Mesothelial cell of epicardium (in vitro differentiated cells): Measurements from ENCODE around the gene PHF21B. TPM values are rescaled to one million over a fixed set of nuclear protein-coding genes. Genes with fewer than 3 reads are reported as not detected.

Experiments used
- DNase-seq, 2 experiments: peaks; one replicate each; pipeline ENCODE4 v3.0.0; 2021; ENCODE audit warnings: low spot score in 2 of 2; ENCODE audit not compliant: unreplicated experiment in 2 of 2
- H3K27ac Mint-ChIP-seq: 2 replicates; pipeline ENCODE4 v1.8.0; 2021; ENCODE audit warnings: mixed read lengths
- H3K27me3 Mint-ChIP-seq: 2 replicates; pipeline ENCODE4 v1.8.0; 2021; ENCODE audit warnings: low read depth, mixed read lengths
- H3K36me3 Mint-ChIP-seq: 2 replicates; pipeline ENCODE4 v1.8.0; 2021; ENCODE audit warnings: mixed read lengths
- H3K4me1 Mint-ChIP-seq: 2 replicates; pipeline ENCODE4 v1.8.0; 2021; ENCODE audit warnings: mixed read lengths
- H3K4me3 Mint-ChIP-seq: 2 replicates; pipeline ENCODE4 v1.8.0; 2021; ENCODE audit warnings: mild to moderate bottlenecking, moderate library complexity, mixed read lengths
- H3K9me3 Mint-ChIP-seq: 2 replicates; pipeline ENCODE4 v1.8.0; 2021; ENCODE audit warnings: mixed read lengths
- CTCF ChIP-seq: fragments of 200-600 bp; sonication (generic); IDR thresholded peaks from one replicate; pipeline ENCODE4 v1.5.0; 2021; ENCODE audit warnings: antibody characterized with exemption; ENCODE audit not compliant: unreplicated experiment
- total RNA-seq: library from RNA; stranded (reverse); gene quantifications from 3 replicates; pipeline ENCODE4 v1.2.1, GENCODE V29; 2021

The PHF21B gene
- total RNA-seq, 1 donor from 2014 or later, result 8.6 TPM

GRCh38 chr22:44995715-44996114 lies 14.1 kb downstream of the PHF21B start:
- no peak for DNase-seq
- Mint-ChIP-seq H3K36me3 (no peaks in the 10 kb centered on the region), H3K27ac (no peak overlapping the region), H3K9me3 (no peaks in the 10 kb centered on the region), H3K4me1 (peaks cover 1% of the 10 kb centered on the region), H3K27me3 (peaks cover 2% of the 10 kb centered on the region), H3K4me3 (no peak overlapping the region)
- no peak for TF ChIP-seq CTCF

GRCh38 chr22:44995105-44995514 lies 14.7 kb downstream of the PHF21B start:
- Mint-ChIP-seq H3K4me1 (peaks cover 1% of the 10 kb centered on the region), H3K9me3 (no peaks in the 10 kb centered on the region), H3K36me3 (peaks cover 3% of the 10 kb centered on the region), H3K27me3 (peaks cover 2% of the 10 kb centered on the region), H3K4me3 (no peak overlapping the region), H3K27ac (no peak overlapping the region)
- no peak for TF ChIP-seq CTCF
- DNase-seq, result no peak

GRCh38 chr22:44994399-44995104 lies 15.3 kb downstream of the PHF21B start:
- no peaks in the 10 kb centered on the region for H3K9me3 Mint-ChIP-seq
- no peak for TF ChIP-seq CTCF
- peaks cover 2% of the 10 kb centered on the region for H3K27me3 Mint-ChIP-seq
- peaks cover 3% of the 10 kb centered on the region for H3K36me3 Mint-ChIP-seq
- peaks cover 1% of the 10 kb centered on the region for H3K4me1 Mint-ChIP-seq
- H3K4me3 Mint-ChIP-seq, result no peak overlapping the region
- no peak overlapping the region for H3K27ac Mint-ChIP-seq
- DNase-seq, result no peak

GRCh38 chr22:44992166-44992565 lies 17.6 kb downstream of the PHF21B start:
- Mint-ChIP-seq H3K27ac (no peak overlapping the region), H3K4me1 (peaks cover 1% of the 10 kb centered on the region), H3K4me3 (no peak overlapping the region), H3K27me3 (peaks cover 2% of the 10 kb centered on the region), H3K36me3 (peaks cover 3% of the 10 kb centered on the region), H3K9me3 (no peaks in the 10 kb centered on the region)
- no peak for DNase-seq
- no peak for TF ChIP-seq CTCF

GRCh38 chr22:44991218-44991617 lies 18.6 kb downstream of the PHF21B start:
- TF ChIP-seq CTCF, result no peak
- no peak for DNase-seq
- Mint-ChIP-seq H3K4me3 (no peak overlapping the region), H3K4me1 (peaks cover 1% of the 10 kb centered on the region), H3K27me3 (peaks cover 2% of the 10 kb centered on the region), H3K27ac (no peak overlapping the region), H3K36me3 (peaks cover 3% of the 10 kb centered on the region), H3K9me3 (no peaks in the 10 kb centered on the region)

GRCh38 chr22:44990810-44991209 lies 19.0 kb downstream of the PHF21B start:
- Mint-ChIP-seq H3K36me3 (peaks cover 3% of the 10 kb centered on the region), H3K4me3 (no peak overlapping the region), H3K27ac (no peak overlapping the region), H3K9me3 (no peaks in the 10 kb centered on the region), H3K27me3 (peaks cover 2% of the 10 kb centered on the region), H3K4me1 (peaks cover 1% of the 10 kb centered on the region)
- no peak for TF ChIP-seq CTCF
- DNase-seq, result no peak
